ENCODE data around the gene BRDT.

Gene BRDT

DNA sequence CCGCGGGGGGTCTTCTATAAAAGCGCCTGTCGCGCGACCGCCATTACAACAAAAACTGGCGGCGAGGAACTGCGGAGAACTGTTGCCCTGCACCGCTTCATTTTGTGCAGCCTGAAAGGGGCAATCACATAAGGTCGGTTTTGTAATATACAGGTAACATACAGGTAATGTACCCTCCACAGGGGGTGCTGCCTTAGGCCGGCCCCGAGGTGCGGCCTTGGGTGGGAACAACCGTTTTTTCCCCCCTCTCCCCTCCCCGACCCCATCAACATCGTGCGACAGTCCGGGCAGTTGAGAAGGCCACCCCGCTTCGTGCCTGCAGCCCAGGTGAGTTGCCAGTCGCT, at the start of gene BRDT:
BRDT (plus strand) TSS at position 46 of the 344 bp plus-strand sequence. CDS start 13,354 bp downstream, outside the sequence.
- DNase-seq (ENCODE audit: low read depth in 2 of 3, low spot score in 2 of 3) = no peak

- no peak for DNase-seq (ENCODE audit: low read depth in 2 of 3, low spot score in 2 of 3)
Measured at GRCh38 chr1:91900562-91900961, 48.6 kb upstream of the BRDT start.

- no peak for DNase-seq (ENCODE audit: low read depth in 2 of 3, low spot score in 2 of 3)
Measured at GRCh38 chr1:91901231-91901630, 48.0 kb upstream of the BRDT start.

GRCh38 chr1:91912266-91912665, 36.9 kb upstream of the BRDT start:
- no peak for DNase-seq (ENCODE audit: low read depth in 2 of 3, low spot score in 2 of 3)

- DNase-seq (ENCODE audit: low read depth in 2 of 3, low spot score in 2 of 3) = no peak
Measured at GRCh38 chr1:91913018-91913417, 36.2 kb upstream of the BRDT start.

DNA sequence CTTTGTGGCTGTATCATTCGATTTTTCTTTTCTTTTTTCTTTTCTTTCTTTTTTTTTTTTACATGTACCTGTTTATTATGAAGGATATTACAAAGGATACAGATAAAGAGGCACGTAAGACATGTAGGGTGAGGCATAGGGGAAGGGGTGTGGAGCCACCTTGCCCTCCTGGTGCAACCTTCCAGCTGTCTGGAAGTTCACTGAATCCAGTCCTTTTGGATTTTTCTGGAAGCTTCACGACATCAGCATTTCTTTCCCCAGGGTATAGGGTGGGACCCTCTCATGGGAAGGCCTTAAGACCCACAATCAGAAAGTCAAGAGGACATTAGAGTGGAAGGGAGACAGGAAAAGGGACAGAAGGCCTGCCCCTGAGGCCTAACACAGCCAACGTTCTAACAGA, 33.2 kb upstream of the BRDT start:
- DNase-seq (ENCODE audit: low read depth in 2 of 3, low spot score in 2 of 3) = no peak

DNA sequence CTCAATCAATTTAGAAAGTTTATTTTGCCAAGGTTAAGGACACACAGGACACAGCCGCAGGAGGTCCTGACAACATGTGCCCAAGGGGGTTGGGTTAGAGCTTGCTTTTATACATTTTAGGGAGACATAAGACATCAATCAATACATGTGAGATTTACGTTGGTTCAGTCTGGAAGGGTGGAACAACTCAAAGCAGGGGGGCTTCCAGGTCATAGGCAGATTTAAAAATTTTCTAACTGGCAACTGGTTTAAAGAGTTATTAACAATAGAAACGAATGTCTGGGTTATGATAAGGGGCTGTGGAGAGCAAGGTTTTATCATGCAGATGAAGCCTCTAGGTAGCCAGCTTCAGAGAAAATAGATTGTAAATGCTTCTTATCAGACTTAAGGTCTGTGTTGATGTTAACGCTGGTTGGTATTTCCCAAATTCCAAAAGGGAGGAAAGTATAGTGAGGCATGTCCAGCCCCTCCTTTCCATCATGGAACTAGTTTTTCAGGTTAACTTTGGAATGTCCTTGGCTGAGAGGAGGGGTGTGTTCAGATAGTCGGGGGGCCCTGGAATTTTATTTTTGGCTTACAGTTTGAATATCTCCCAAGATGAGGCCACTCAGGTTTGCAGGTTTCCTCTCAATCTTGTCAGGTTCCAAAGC, 32.3 kb upstream of the BRDT start:
- DNase-seq (ENCODE audit: low read depth in 2 of 3, low spot score in 2 of 3) = no peak

GRCh38 chr1:91919962-91920361, 29.2 kb upstream of the BRDT start:
- DNase-seq (ENCODE audit: low read depth in 2 of 3, low spot score in 2 of 3) = no peak

GRCh38 chr1:91924146-91924545, 25.1 kb upstream of the BRDT start:
- DNase-seq (ENCODE audit: low read depth in 2 of 3, low spot score in 2 of 3) = no peak

DNA sequence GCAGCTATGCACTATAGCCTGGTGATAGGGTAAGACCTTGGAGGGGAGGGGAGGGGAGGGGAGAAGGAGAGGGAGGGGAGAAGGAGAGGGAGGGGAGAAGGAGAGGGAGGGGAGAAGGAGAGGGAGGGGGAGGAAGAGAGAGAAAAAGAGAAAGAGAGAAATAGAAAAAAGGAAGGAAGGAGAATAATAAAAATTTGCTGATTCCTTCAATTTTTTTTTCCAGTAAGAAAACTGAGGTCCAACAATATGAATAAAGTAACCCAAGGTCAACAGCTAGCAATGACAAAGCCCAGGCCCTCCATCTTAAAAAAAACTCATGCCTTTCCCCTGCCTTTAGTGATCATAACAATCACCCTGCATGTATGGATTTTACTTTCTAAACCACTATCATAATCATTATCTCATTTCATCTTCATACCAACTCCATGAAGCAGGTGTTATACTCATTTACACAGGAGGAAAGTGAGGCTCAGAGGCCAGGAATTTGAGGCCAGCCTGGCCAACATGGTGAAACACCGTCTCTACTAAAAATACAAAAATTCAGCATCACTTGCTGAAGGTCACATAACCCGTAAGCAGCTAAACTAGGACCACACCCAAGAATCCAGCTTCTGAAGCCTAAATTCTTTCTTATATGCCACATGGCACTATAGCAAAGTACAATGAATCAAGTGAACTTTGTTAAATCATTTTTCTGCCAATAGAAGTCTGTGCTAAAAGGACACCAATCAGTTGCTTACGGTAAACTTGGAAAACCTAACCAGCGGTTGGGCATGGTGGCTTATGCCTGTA, 23.4 kb upstream of the BRDT start:
- no peak for DNase-seq (ENCODE audit: low read depth in 2 of 3, low spot score in 2 of 3)

DNA sequence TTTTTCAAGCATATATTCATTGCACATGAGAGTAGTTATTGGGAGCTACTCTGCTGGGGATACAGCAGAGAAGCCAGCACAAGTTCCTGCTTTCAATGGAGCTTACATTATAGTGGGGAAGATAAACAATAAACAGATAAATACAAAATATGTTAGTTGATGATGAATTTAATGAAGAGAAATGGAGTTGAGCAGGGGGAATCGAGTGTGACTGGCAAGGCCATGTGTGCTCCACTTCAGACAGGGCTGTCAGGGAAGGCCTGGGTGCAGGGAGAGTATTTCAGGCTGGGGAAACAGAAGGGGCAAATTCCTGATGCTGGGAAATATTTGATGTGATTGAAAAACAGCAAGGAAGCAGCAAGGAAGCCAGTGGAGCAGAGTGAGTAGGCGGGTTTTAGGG, 21.2 kb upstream of the BRDT start:
- no peak for DNase-seq (ENCODE audit: low read depth in 2 of 3, low spot score in 2 of 3)

DNA sequence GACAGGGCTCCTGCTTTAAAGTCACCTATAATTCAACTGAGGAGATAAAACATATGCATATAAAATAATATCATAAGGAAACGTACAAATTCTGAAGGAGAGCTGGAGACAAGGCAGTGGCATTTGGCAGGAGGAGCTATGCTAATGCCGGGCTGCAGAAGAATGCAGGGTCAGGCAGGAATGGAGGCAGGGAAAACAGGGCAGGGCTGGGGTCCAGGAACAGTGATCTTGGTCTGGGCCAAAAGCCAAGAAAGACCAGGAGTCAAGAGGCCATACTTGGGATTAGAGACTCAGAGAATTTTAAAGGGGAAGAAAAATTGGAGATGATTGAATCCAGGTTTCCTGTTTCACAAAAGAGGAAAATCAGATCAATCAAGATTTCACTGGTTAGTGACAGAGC, 20.0 kb upstream of the BRDT start:
- no peak for DNase-seq (ENCODE audit: low read depth in 2 of 3, low spot score in 2 of 3)

- no peak for DNase-seq (ENCODE audit: low read depth in 2 of 3, low spot score in 2 of 3)
Measured at GRCh38 chr1:91937613-91938012, 11.6 kb upstream of the BRDT start.

DNA sequence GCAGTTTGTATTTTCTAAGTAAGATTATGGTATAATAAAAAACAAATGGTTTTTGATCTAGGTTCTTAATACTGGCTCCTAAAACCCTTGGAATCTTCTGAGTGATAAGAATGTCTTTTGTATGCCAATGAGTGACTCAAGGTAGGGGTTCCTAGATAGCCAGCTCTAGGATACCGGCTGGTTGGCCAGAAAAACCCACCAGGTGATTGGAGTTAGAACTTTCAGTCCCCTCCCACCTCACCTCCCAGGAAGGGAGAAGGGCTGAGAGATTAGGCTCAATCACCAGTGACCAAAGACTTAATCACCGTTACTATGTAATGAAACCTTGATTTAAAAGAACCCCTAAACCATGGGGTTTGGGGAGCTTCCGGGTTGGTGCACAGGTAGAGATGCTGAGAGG, 8.7 kb upstream of the BRDT start:
- no peak for DNase-seq (ENCODE audit: low read depth in 2 of 3, low spot score in 2 of 3)

GRCh38 chr1:91944087-91944486, 5.1 kb upstream of the BRDT start:
- no peak for DNase-seq (ENCODE audit: low read depth in 2 of 3, low spot score in 2 of 3)

DNA sequence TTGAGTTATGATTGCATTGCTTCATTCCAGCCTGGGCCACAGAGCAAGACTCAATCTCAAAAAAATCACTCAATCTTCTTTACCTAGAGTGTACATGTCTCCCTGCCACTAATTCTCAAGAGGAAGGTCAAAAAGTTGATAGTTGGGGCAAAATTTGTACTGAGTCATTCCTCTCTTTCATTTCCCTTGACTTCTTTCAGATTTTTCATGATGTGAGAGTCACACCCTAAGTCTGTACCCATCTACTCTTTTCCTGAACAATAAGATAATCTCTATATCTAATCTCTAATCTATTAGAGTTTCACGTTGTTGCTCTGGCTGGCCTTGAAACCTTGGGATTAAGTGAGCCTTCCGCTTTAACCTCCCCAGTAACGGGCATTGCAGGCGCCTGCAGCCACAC, 1.1 kb upstream of the BRDT start:
- no peak for DNase-seq (ENCODE audit: low read depth in 2 of 3, low spot score in 2 of 3)

- DNase-seq (ENCODE audit: low read depth in 2 of 3, low spot score in 2 of 3) = no peak
Measured at GRCh38 chr1:91948501-91949355, 473 bp upstream of the BRDT start.

GRCh38 chr1:91952187-91952586, 3.0 kb downstream of the BRDT start:
- DNase-seq (ENCODE audit: low read depth in 2 of 3, low spot score in 2 of 3) = no peak

GRCh38 chr1:91958926-91959325, 9.7 kb downstream of the BRDT start:
- no peak for DNase-seq (ENCODE audit: low read depth in 2 of 3, low spot score in 2 of 3)

GRCh38 chr1:91968334-91968733, 19.1 kb downstream of the BRDT start:
- no peak for DNase-seq (ENCODE audit: low read depth in 2 of 3, low spot score in 2 of 3)

DNA sequence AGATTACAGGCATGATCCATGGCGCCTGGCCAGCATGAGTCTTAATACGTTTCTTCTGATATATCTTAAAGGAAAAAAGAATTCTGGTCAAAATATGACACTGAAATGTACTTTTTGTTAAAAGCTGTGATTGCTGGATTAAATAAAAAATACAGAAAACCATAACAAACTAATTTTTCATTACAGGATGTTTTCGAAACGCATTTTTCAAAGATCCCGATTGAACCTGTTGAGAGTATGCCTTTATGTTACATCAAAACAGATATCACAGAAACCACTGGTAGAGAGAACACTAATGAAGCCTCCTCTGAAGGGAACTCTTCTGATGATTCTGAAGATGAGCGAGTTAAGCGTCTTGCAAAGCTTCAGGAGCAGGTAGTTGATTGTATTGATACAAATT, 30.2 kb downstream of the BRDT start:
- no peak for DNase-seq (ENCODE audit: low read depth in 2 of 3, low spot score in 2 of 3)

- DNase-seq (ENCODE audit: low read depth in 2 of 3, low spot score in 2 of 3) = no peak
Measured at GRCh38 chr1:91980663-91981062, 31.5 kb downstream of the BRDT start.

Measured in activated CD8-positive, alpha-beta memory T cell treated with anti-CD3 and anti-CD28 coated beads for 48 hours (primary cell).